BE2C (cell line): ENCODE data around the gene SPACA4.

Experiments used
- DNase-seq: peaks from one replicate; pipeline ENCODE4 v3.0.0-alpha.2; 2020
- H3K27me3 ChIP-seq: fragments of 250-450 bp; sonication (Bioruptor Pico); 2 replicates; pipeline ENCODE4 v1.5.1; 2020; ENCODE audit warnings: mild to moderate bottlenecking
- H3K36me3 ChIP-seq: fragments of 250-450 bp; sonication (Bioruptor Pico); 2 replicates; pipeline ENCODE4 v1.5.1; 2020; ENCODE audit warnings: mild to moderate bottlenecking
- H3K4me1 ChIP-seq: fragments of 250-450 bp; sonication (Bioruptor Pico); 2 replicates; pipeline ENCODE4 v1.5.1; 2020
- H3K4me3 ChIP-seq: 2 replicates; pipeline ENCODE4 v1.5.1; 2011; ENCODE audit warnings: low read depth, low read length
- H3K9me3 ChIP-seq: fragments of 250-450 bp; sonication (Bioruptor Pico); 2 replicates; pipeline ENCODE4 v1.5.1; 2020
- TF ChIP-seq, protein P1 (sequence below): IDR thresholded peaks from 2 replicates; pipeline ENCODE4 v1.5.1; 2012; ENCODE audit warnings: mild to moderate bottlenecking, low read depth, low read length

SPACA4 gene

DNA sequence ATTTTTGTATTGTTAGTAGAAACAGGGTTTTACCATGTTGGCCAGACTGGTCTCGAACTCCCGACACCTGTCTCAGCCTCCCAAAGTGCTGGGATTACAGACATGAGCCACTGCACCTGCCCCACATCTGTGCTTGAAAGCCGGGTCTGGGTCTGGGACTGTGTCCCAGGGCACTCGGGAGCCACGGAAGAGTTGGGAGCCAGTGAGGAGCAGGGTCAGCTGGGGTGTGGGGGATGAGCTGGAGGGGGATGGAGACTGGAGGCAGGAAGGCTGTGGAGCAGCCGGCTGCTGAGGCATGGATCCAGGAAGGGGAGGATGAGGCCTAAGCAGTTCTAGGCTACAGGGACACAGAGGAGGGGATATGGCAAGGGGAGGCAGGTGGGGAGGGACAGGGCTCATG is 10.7 kb upstream of the SPACA4 start:
- Histone ChIP-seq H3K4me1 (no peaks in the 10 kb centered on the region), H3K4me3 (no peak overlapping the region), H3K36me3 (no peaks in the 10 kb centered on the region), H3K27me3 (peaks cover 12% of the 10 kb centered on the region), H3K9me3 (no peaks in the 10 kb centered on the region)
- DNase-seq, result no peak
- TF ChIP-seq, protein P1, sequence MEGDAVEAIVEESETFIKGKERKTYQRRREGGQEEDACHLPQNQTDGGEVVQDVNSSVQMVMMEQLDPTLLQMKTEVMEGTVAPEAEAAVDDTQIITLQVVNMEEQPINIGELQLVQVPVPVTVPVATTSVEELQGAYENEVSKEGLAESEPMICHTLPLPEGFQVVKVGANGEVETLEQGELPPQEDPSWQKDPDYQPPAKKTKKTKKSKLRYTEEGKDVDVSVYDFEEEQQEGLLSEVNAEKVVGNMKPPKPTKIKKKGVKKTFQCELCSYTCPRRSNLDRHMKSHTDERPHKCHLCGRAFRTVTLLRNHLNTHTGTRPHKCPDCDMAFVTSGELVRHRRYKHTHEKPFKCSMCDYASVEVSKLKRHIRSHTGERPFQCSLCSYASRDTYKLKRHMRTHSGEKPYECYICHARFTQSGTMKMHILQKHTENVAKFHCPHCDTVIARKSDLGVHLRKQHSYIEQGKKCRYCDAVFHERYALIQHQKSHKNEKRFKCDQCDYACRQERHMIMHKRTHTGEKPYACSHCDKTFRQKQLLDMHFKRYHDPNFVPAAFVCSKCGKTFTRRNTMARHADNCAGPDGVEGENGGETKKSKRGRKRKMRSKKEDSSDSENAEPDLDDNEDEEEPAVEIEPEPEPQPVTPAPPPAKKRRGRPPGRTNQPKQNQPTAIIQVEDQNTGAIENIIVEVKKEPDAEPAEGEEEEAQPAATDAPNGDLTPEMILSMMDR, result no peak

DNA sequence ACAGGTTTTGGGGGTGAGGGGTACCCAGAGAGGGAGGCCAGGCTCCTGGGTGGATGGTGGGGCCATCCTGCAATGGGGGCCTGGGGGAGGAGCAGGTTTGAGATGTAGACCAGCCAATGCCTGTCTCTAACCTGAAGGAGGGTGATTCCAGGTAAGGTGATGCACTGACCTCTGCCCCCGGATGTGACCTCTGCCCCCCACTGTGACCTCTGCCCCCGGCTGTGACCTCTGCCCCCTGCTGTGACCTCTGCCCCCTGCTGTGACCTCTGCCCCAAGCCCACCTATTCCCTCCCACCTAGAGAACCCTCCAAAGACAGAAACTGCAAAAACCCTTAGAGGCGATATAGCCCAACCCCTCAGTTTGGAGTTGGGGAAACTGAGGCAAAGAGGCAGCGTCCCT is 10.3 kb upstream of the SPACA4 start:
- Histone ChIP-seq H3K27me3 (peaks cover 12% of the 10 kb centered on the region), H3K4me3 (no peak overlapping the region), H3K9me3 (no peaks in the 10 kb centered on the region), H3K4me1 (no peaks in the 10 kb centered on the region), H3K36me3 (no peaks in the 10 kb centered on the region)
- no peak for DNase-seq
- TF ChIP-seq, protein P1, result no peak

DNA sequence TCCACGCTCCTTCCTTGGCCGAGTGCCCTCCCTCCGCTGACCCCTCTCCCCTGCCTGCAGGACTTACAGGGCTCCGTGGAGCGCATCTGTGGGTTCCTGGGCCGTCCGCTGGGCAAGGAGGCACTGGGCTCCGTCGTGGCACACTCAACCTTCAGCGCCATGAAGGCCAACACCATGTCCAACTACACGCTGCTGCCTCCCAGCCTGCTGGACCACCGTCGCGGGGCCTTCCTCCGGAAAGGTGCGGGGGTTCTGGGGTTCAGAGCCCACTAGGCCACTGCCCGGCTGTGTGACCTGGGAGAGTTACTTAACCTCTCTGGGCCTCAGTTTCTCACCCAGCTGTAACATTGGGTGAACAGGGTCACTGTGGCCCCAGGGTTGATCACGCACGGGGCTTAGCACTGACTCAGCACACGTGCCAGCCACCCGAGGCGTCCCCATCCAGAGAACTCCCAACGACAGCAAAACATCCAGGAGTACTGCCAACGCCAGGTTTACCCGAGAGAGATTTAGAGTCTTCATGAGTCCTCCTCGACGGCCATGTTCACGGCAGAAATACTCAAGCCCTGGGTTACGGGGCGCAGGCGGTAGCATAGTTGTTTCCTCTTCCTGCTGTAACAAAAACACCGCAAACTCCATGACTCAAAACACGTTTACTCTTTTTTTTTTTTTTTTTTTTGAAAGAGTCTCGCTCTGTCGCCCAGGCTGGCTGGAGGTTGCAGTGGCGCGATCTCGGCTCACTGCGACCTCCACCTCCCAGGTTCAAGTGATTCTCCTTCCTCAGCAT is 9.7 kb upstream of the SPACA4 start:
- no peak overlapping the region for H3K4me3 ChIP-seq
- no peaks in the 10 kb centered on the region for H3K4me1 ChIP-seq
- H3K36me3 ChIP-seq, result no peaks in the 10 kb centered on the region
- TF ChIP-seq, protein P1, result no peak
- peaks cover 12% of the 10 kb centered on the region for H3K27me3 ChIP-seq
- no peaks in the 10 kb centered on the region for H3K9me3 ChIP-seq
- DNase-seq, result no peak

DNA sequence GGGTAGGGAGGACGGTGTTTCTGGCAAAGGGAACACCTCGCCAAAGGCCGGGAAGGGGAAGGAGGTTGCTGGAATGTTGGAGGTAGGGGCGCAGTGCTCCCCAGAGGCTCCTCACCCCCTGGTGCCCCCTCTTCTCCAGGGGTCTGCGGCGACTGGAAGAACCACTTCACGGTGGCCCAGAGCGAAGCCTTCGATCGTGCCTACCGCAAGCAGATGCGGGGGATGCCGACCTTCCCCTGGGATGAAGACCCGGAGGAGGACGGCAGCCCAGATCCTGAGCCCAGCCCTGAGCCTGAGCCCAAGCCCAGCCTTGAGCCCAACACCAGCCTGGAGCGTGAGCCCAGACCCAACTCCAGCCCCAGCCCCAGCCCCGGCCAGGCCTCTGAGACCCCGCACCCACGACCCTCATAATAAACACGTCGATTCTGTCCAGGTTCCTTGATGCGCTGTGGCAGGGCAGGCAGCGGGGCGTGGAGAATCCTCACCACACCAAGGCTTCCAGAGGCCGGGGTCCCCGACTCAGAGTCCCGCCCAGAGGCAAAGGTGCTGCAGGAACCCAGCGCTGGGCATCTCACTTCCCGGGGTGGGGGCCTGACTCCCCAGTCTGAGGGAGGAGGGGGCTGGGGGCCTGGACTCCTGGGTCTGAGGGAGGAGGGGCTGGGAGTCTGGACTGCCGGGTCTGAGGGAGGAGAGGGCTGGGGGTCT is 7.4 kb upstream of the SPACA4 start:
- no peak for DNase-seq
- peaks cover 12% of the 10 kb centered on the region for H3K27me3 ChIP-seq
- no peaks in the 10 kb centered on the region for H3K9me3 ChIP-seq

DNA sequence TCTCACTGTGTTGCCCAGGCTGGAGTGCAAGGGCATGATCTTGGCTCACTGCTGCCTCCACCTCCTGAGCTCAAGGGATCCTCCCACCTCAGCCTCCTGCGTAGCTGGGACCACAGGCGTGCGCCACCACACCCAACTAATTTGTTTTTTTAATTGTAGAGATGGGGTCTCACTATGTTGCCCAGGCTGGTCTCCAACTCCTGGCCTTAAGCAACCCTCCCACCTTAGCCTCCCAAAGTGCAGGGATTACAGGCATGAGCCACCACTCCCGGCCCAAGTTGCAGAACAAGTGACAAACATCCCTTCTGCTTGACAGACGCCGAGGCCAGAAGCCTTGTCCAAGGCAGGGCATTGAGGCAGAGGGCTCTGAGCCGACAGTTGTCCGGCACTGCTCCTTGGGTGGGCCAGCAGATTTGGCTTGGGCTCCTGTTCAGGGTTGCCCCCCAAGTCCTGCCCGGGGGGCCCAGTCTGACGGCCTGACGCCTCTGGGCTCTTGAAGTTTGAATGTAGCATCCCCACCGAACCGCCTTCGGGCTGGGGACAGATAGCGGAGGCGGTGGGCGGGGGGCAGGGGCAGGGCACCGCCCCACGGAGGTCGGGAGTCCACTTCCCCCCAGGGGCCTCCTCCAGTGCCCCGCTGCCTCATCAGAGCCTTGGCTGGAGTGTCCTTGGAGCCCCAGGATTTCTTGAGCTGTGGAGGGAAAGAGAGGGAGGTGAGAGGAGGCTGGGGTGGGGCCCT is 5.7 kb upstream of the SPACA4 start:
- DNase-seq, result no peak
- TF ChIP-seq, protein P1, result no peak
- Histone ChIP-seq H3K36me3 (no peaks in the 10 kb centered on the region), H3K4me3 (no peak overlapping the region), H3K27me3 (peaks cover 12% of the 10 kb centered on the region), H3K4me1 (no peaks in the 10 kb centered on the region), H3K9me3 (no peaks in the 10 kb centered on the region)

More for the DNA sequence above, 7.4 kb upstream of the SPACA4 start:
- TF ChIP-seq, protein P1, result no peak
- no peak overlapping the region for H3K4me3 ChIP-seq
- H3K4me1 ChIP-seq, result no peaks in the 10 kb centered on the region
- H3K36me3 ChIP-seq, result no peaks in the 10 kb centered on the region
